Tibial artery (tissue), 4 donors: ENCODE measurements around the gene RFC1.
"Not testable (repeated sequence)": the region's sequence is repeated elsewhere in the genome, so short reads cannot be mapped to it uniquely, and the experiment has no call there.

ENCODE experiments used
- DNase-seq, 2 donors: peaks; one replicate each; pipeline ENCODE4 v3.0.0-alpha.2; 2019
- H3K27ac ChIP-seq, 2 donors: fragments of 200-600 bp; sonication (generic) in 1 of 2; 1 replicate in 1 of 2; 2 replicates in 1 of 2; pipeline ENCODE4 v1.5.1; 2018 to 2019; ENCODE audit warnings: mild to moderate bottlenecking in 1 of 2
- H3K27me3 ChIP-seq, 2 donors: fragments of 200-600 bp; sonication (generic) in 1 of 2; one replicate each; pipeline versions ENCODE4 v1.5.1 to v1.6.0; 2016 to 2019
- H3K36me3 ChIP-seq, 3 donors: fragments of 200-600 bp; sonication (generic) in 2 of 3; one replicate each; pipeline ENCODE4 v1.5.1; 2016 to 2019; ENCODE audit warnings: mild to moderate bottlenecking in 2 of 3
- H3K4me1 ChIP-seq, 4 donors: fragments of 200-600 bp; sonication (generic) in 2 of 4; 1 replicate in 3 of 4; 2 replicates in 1 of 4; pipeline ENCODE4 v1.5.1; 2016 to 2019
- H3K4me3 ChIP-seq, 2 donors: fragments of 200-600 bp; sonication (generic) in 1 of 2; 1 replicate in 1 of 2; 2 replicates in 1 of 2; pipeline ENCODE4 v1.5.1; 2018 to 2019; ENCODE audit warnings: mild to moderate bottlenecking in 2 of 2
- H3K9me3 ChIP-seq, 3 donors: fragments of 200-600 bp; sonication (generic) in 1 of 3; one replicate each; pipeline ENCODE4 v1.5.1; 2016 to 2019
- CTCF ChIP-seq, 2 experiments: fragments of 200-600 bp in 1 of 2; fragments of 450-650 bp in 1 of 2; IDR thresholded peaks; one replicate each; pipeline ENCODE4 v1.5.1; 2017 to 2019; ENCODE audit warnings: antibody characterized with exemption in 2 of 2, mild to moderate bottlenecking in 1 of 2, moderate library complexity in 1 of 2
- intact Hi-C: fragments of 100-400 bp; cut with DNase I; formaldehyde crosslinking; loops from one replicate; pipeline ENCODE4 v1.15.0; 2023; ENCODE audit warnings: low total_unique reads

RFC1 gene

GRCh38 chr4:39285853-39286252 lies 80.3 kb downstream of the RFC1 start:
- Histone ChIP-seq H3K9me3 (no peaks in the 10 kb centered on the region), H3K4me3 (no peak overlapping the region), H3K27ac (no peak overlapping the region), H3K36me3 (peaks cover 45 to 82% (median 65%) of the 10 kb centered on the region in 3 donors), H3K27me3 (no peaks in the 10 kb centered on the region), H3K4me1 (no peaks in the 10 kb centered on the region)
- intact Hi-C loops: no loop called here
- no peak for DNase-seq
- no peak for TF ChIP-seq CTCF (IDR thresholded peaks at IDR 0.05)

GRCh38 chr4:39285111-39285795 lies 80.9 kb downstream of the RFC1 start:
- TF ChIP-seq CTCF (IDR thresholded peaks at IDR 0.05): no peak
- no peaks in the 10 kb centered on the region for H3K9me3 ChIP-seq
- intact Hi-C loops: no loop called here
- no peak overlapping the region for H3K4me3 ChIP-seq
- no peak overlapping the region for H3K27ac ChIP-seq
- H3K36me3 ChIP-seq: peaks cover 44 to 81% (median 65%) of the 10 kb centered on the region in 3 donors
- no peaks in the 10 kb centered on the region for H3K4me1 ChIP-seq
- no peak for DNase-seq
- H3K27me3 ChIP-seq: no peaks in the 10 kb centered on the region

GRCh38 chr4:39280770-39281169 lies 85.4 kb downstream of the RFC1 start:
- Histone ChIP-seq H3K4me3 (no peak overlapping the region), H3K36me3 (peaks cover 20 to 80% (median 51%) of the 10 kb centered on the region in 3 donors), H3K27me3 (no peaks in the 10 kb centered on the region), H3K27ac (no peak overlapping the region), H3K4me1 (no peaks in the 10 kb centered on the region), H3K9me3 (no peaks in the 10 kb centered on the region)
- TF ChIP-seq CTCF (IDR thresholded peaks at IDR 0.05): no peak
- no peak for DNase-seq
- intact Hi-C loops: no loop called here

- no peak for TF ChIP-seq CTCF (IDR thresholded peaks at IDR 0.05)
- Histone ChIP-seq H3K27me3 (no peaks in the 10 kb centered on the region), H3K36me3 (peaks cover 25 to 82% (median 58%) of the 10 kb centered on the region in 3 donors), H3K4me3 (no peak overlapping the region), H3K4me1 (no peaks in the 10 kb centered on the region), H3K27ac (no peak overlapping the region), H3K9me3 (no peaks in the 10 kb centered on the region)
- no peak for DNase-seq
- intact Hi-C loops: no loop called here
Measured at GRCh38 chr4:39279416-39279815, 86.7 kb downstream of the RFC1 start.

GRCh38 chr4:39278476-39278875 lies 87.7 kb downstream of the RFC1 start:
- no peak overlapping the region for H3K27ac ChIP-seq
- H3K27me3 ChIP-seq: no peaks in the 10 kb centered on the region
- H3K4me3 ChIP-seq: no peak overlapping the region
- TF ChIP-seq CTCF (IDR thresholded peaks at IDR 0.05): no peak
- intact Hi-C loops: no loop called here
- no peaks in the 10 kb centered on the region for H3K4me1 ChIP-seq
- peaks cover 34 to 92% (median 68%) of the 10 kb centered on the region in 3 donors for H3K36me3 ChIP-seq
- DNase-seq: no peak
- no peaks in the 10 kb centered on the region for H3K9me3 ChIP-seq

- H3K27me3 ChIP-seq, H3K9me3 ChIP-seq, H3K27ac ChIP-seq, H3K4me3 ChIP-seq, intact Hi-C loops, H3K4me1 ChIP-seq, DNase-seq: not testable (repeated sequence)
- peaks cover 42 to 94% (median 76%) of the 10 kb centered on the region in 3 donors for H3K36me3 ChIP-seq
Measured at GRCh38 chr4:39277661-39278060, 88.5 kb downstream of the RFC1 start.
